ENCODE measurements around the gene THAP10.

GRCh38 chr15:70870051-70870450 lies 22.2 kb downstream of the THAP10 start:
- no peak for TF ChIP-seq CTCF (IDR thresholded peaks at IDR 0.05; ENCODE audit: insufficient read depth, low read length)
- no peak for TF ChIP-seq POLR2AphosphoS5 (IDR thresholded peaks at IDR 0.05; ENCODE audit: low read depth)
- TF ChIP-seq, protein P1, sequence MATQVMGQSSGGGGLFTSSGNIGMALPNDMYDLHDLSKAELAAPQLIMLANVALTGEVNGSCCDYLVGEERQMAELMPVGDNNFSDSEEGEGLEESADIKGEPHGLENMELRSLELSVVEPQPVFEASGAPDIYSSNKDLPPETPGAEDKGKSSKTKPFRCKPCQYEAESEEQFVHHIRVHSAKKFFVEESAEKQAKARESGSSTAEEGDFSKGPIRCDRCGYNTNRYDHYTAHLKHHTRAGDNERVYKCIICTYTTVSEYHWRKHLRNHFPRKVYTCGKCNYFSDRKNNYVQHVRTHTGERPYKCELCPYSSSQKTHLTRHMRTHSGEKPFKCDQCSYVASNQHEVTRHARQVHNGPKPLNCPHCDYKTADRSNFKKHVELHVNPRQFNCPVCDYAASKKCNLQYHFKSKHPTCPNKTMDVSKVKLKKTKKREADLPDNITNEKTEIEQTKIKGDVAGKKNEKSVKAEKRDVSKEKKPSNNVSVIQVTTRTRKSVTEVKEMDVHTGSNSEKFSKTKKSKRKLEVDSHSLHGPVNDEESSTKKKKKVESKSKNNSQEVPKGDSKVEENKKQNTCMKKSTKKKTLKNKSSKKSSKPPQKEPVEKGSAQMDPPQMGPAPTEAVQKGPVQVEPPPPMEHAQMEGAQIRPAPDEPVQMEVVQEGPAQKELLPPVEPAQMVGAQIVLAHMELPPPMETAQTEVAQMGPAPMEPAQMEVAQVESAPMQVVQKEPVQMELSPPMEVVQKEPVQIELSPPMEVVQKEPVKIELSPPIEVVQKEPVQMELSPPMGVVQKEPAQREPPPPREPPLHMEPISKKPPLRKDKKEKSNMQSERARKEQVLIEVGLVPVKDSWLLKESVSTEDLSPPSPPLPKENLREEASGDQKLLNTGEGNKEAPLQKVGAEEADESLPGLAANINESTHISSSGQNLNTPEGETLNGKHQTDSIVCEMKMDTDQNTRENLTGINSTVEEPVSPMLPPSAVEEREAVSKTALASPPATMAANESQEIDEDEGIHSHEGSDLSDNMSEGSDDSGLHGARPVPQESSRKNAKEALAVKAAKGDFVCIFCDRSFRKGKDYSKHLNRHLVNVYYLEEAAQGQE (IDR thresholded peaks at IDR 0.05; ENCODE audit: insufficient replicate concordance, low read depth): no peak
- no peak for TF ChIP-seq SPI1 (IDR thresholded peaks at IDR 0.05; ENCODE audit: borderline replicate concordance, low read depth)
- no peak for TF ChIP-seq GABPA (IDR thresholded peaks at IDR 0.05; ENCODE audit: low read depth)
